ENCODE data around the gene FAM13A.

DNA sequence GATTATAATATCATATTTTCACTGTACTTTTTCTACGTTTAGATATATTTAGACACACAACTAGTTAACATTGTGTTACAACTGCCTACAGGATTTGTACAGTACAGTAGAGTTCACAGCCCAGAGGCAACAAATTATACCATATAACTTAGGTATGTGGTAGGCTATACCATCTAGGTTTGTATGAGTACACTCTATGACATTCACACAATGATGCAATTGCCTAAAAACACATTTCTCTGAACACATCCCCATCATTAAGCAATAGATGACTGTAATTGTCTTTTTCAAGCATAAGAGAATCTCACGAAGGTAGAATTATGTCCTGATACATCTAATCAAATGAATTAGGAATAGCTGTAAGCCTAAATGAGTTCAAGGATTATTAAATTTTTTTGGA is 42.0 kb upstream of the FAM13A start:
- TF ChIP-seq POLR2A (IDR thresholded peaks at IDR 0.05) (no peak), CTCF (IDR thresholded peaks at IDR 0.05) (no peak)
